Duodenal mucosa (tissue), 2 donors: Measurements from ENCODE around the gene PTPRC.
"Not testable (repeated sequence)": the region's sequence is repeated elsewhere in the genome, so short reads cannot be mapped to it uniquely, and the experiment has no call there.

Experiments used
- H3K27ac ChIP-seq: one replicate; pipeline ENCODE4 v1.7.0; 2013; ENCODE audit warnings: low read depth, low read length
- H3K27me3 ChIP-seq, 2 donors: one replicate each; pipeline ENCODE4 v1.7.0; 2013; ENCODE audit warnings: low read length in 2 of 2, control low read depth in 1 of 2; ENCODE audit not compliant: insufficient read depth in 2 of 2, control insufficient read depth in 1 of 2
- H3K36me3 ChIP-seq, 2 donors: one replicate each; pipeline ENCODE4 v1.7.0; 2013; ENCODE audit warnings: low read length in 2 of 2, control low read depth in 1 of 2; ENCODE audit not compliant: insufficient read depth in 2 of 2, control insufficient read depth in 1 of 2
- H3K4me1 ChIP-seq, 2 donors: one replicate each; pipeline ENCODE4 v1.7.0; 2013; ENCODE audit warnings: low read length in 2 of 2, control low read depth in 1 of 2; ENCODE audit not compliant: insufficient read depth in 2 of 2, control insufficient read depth in 1 of 2
- H3K4me3 ChIP-seq, 2 donors: one replicate each; pipeline ENCODE4 v1.7.0; 2013; ENCODE audit warnings: low read length in 2 of 2, low read depth in 1 of 2
- H3K9ac ChIP-seq, 2 donors: one replicate each; pipeline ENCODE4 v1.7.0; 2013; ENCODE audit warnings: low read length in 2 of 2, low read depth in 1 of 2
- H3K9me3 ChIP-seq, 2 donors: one replicate each; pipeline ENCODE4 v1.7.0; 2013; ENCODE audit warnings: low read length in 2 of 2, control low read depth in 1 of 2; ENCODE audit not compliant: control insufficient read depth in 1 of 2

PTPRC gene, protein sequence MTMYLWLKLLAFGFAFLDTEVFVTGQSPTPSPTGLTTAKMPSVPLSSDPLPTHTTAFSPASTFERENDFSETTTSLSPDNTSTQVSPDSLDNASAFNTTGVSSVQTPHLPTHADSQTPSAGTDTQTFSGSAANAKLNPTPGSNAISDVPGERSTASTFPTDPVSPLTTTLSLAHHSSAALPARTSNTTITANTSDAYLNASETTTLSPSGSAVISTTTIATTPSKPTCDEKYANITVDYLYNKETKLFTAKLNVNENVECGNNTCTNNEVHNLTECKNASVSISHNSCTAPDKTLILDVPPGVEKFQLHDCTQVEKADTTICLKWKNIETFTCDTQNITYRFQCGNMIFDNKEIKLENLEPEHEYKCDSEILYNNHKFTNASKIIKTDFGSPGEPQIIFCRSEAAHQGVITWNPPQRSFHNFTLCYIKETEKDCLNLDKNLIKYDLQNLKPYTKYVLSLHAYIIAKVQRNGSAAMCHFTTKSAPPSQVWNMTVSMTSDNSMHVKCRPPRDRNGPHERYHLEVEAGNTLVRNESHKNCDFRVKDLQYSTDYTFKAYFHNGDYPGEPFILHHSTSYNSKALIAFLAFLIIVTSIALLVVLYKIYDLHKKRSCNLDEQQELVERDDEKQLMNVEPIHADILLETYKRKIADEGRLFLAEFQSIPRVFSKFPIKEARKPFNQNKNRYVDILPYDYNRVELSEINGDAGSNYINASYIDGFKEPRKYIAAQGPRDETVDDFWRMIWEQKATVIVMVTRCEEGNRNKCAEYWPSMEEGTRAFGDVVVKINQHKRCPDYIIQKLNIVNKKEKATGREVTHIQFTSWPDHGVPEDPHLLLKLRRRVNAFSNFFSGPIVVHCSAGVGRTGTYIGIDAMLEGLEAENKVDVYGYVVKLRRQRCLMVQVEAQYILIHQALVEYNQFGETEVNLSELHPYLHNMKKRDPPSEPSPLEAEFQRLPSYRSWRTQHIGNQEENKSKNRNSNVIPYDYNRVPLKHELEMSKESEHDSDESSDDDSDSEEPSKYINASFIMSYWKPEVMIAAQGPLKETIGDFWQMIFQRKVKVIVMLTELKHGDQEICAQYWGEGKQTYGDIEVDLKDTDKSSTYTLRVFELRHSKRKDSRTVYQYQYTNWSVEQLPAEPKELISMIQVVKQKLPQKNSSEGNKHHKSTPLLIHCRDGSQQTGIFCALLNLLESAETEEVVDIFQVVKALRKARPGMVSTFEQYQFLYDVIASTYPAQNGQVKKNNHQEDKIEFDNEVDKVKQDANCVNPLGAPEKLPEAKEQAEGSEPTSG (N-terminal part only)

GRCh38 chr1:198638894-198639635, at the start of gene PTPRC:
Gene PTPRC, plus strand, starts transcription at chr1:198639040. Its CDS starts 229 bp downstream, at chr1:198639269.
- no peaks in the 10 kb centered on the region for H3K9me3 ChIP-seq
- H3K4me1 ChIP-seq = no peaks in the 10 kb centered on the region
- H3K4me3 ChIP-seq = peak within 1 kb of the TSS; percentile 28 to 36
- no peaks in the 10 kb centered on the region for H3K36me3 ChIP-seq
- no peaks in the 10 kb centered on the region for H3K27me3 ChIP-seq
- peak within 1 kb of the TSS; percentile 10 to 51 for H3K9ac ChIP-seq
- peak within 1 kb of the TSS; percentile 56 for H3K27ac ChIP-seq

DNA sequence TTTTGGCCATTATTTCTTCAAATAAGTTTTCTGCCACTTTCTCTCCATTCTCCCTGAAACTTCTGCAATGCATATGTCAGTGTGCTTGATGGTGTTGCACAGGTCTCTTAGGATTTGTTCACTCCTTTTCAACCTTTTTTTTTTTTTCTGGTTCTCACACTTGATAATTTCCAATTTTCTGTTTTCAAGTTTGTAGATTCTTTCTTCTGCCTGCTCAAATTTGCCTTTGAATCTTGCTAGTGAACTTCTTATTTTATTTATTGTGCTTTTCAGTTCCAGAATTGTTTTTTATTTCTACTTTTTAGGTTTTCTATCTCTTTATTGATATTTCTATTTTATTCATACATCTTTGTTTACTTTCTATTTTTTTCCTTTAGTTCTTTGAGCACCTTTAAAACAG, 48.4 kb upstream of the PTPRC start:
- H3K27me3 ChIP-seq = no peaks in the 10 kb centered on the region
- H3K9me3 ChIP-seq = peaks cover 2 to 8% of the 10 kb centered on the region in 2 donors
- no peak overlapping the region for H3K27ac ChIP-seq
- no peaks in the 10 kb centered on the region for H3K36me3 ChIP-seq
- H3K9ac ChIP-seq = no peak overlapping the region
- H3K4me1 ChIP-seq = no peaks in the 10 kb centered on the region
- H3K4me3 ChIP-seq = no peak overlapping the region

- no peaks in the 10 kb centered on the region for H3K27me3 ChIP-seq
- H3K27ac ChIP-seq = no peak overlapping the region
- H3K9ac ChIP-seq = no peak overlapping the region
- H3K4me1 ChIP-seq = peaks cover 0 to 3% of the 10 kb centered on the region in 2 donors
- no peak overlapping the region for H3K4me3 ChIP-seq
- no peaks in the 10 kb centered on the region for H3K9me3 ChIP-seq
- H3K36me3 ChIP-seq = no peaks in the 10 kb centered on the region
Observed at GRCh38 chr1:198595765-198596164, 43.1 kb upstream of the PTPRC start.

DNA sequence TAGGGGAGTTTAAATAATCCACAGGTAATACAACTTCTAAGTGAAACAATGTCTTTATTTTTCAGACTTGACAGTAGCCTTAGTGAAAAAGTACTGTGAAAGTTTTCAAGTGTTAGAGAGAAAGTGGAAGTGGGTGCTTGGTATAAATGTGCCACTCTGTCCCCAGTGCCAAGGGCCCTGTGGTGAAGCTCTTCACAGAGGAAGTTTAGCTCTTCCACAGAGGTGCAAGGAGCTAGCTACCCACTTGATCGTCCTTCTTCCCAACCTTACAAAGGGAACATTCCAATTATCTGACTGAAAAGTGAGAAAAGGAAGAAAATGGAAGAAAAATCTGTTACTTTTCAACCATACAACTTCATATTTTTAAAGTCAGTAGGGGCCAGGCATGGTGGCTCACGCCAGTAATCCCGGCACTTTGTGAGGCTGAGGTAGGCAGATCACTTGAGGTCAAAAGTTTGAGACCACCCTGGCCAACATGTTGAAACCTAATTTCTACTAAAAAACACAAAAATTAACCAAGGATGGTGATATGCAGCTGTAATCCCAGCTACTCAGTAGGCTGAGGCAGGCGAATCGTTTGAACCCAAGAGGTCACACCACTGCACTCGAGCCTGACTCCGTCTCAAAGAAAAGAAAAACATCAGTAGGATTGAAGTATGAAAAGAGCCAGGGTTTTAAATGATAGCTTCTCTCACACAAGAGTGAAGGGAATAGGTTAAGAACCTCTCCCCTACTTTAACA, 41.0 kb upstream of the PTPRC start:
- Histone ChIP-seq H3K9ac (no peak overlapping the region), H3K9me3 (no peaks in the 10 kb centered on the region), H3K27ac (no peak overlapping the region), H3K36me3 (no peaks in the 10 kb centered on the region), H3K27me3 (no peaks in the 10 kb centered on the region), H3K4me3 (no peak overlapping the region), H3K4me1 (peaks cover 0 to 3% of the 10 kb centered on the region in 2 donors)

- H3K4me3 ChIP-seq = no peak overlapping the region
- no peaks in the 10 kb centered on the region for H3K9me3 ChIP-seq
Observed at GRCh38 chr1:198598796-198599321, 40.0 kb upstream of the PTPRC start.

GRCh38 chr1:198599749-198600148, 39.1 kb upstream of the PTPRC start:
- Histone ChIP-seq H3K9ac (no peak overlapping the region), H3K4me3 (no peak overlapping the region), H3K4me1 (peaks cover 0 to 3% of the 10 kb centered on the region in 2 donors), H3K27ac (no peak overlapping the region), H3K36me3 (no peaks in the 10 kb centered on the region), H3K27me3 (no peaks in the 10 kb centered on the region), H3K9me3 (no peaks in the 10 kb centered on the region)

More at GRCh38 chr1:198598796-198599321, 40.0 kb upstream of the PTPRC start:
- Histone ChIP-seq H3K27ac (no peak overlapping the region), H3K9ac (no peak overlapping the region), H3K27me3 (no peaks in the 10 kb centered on the region), H3K4me1 (peaks cover 0 to 3% of the 10 kb centered on the region in 2 donors), H3K36me3 (no peaks in the 10 kb centered on the region)

GRCh38 chr1:198600906-198601305, 37.9 kb upstream of the PTPRC start:
- no peaks in the 10 kb centered on the region for H3K36me3 ChIP-seq
- no peaks in the 10 kb centered on the region for H3K27me3 ChIP-seq
- H3K4me3 ChIP-seq = no peak overlapping the region
- H3K9me3 ChIP-seq = no peaks in the 10 kb centered on the region
- H3K4me1 ChIP-seq = peaks cover 0 to 3% of the 10 kb centered on the region in 2 donors
- no peak overlapping the region for H3K27ac ChIP-seq
- no peak overlapping the region for H3K9ac ChIP-seq

- H3K36me3 ChIP-seq, H3K9ac ChIP-seq, H3K4me1 ChIP-seq, H3K27ac ChIP-seq, H3K27me3 ChIP-seq, H3K9me3 ChIP-seq, H3K4me3 ChIP-seq: not testable (repeated sequence)
Observed at GRCh38 chr1:198601310-198601709, 37.5 kb upstream of the PTPRC start.
